HG03159 (cell line): Measurements from ENCODE around the gene RTKN2.

ENCODE experiments used
- ATAC-seq: cut with Tn5 transposase; IDR thresholded peaks from one replicate; pipeline ENCODE4 v1.9.1; 2021; ENCODE audit warnings: mild to moderate bottlenecking, moderate library complexity; ENCODE audit not compliant: unreplicated experiment

The RTKN2 gene

DNA sequence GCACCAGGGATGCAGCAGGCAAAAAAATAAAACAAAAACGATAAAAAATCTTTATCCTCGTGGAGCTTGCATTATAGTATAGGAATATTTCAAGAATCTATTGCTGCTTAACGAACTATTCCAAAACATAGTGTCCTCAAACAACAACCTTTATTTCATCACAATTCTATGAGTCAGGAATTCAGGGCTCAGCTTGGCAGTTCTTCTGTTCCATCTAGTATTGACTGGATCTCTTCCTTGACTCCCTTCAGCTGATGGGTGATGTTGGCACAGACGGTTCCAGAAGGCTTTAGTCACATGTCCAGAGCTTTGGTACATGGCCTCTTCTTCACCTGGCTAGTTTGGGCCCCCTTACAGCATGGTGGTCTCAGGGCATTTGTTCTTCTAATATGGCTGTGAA lies 88.0 kb downstream of the RTKN2 start:
- ATAC-seq: no peak

GRCh38 chr10:62178568-62178967 lies 90.1 kb downstream of the RTKN2 start:
- no peak for ATAC-seq

- ATAC-seq: no peak
These were observed 91.5 kb downstream of the RTKN2 start for GRCh38 chr10:62177111-62177510.

DNA sequence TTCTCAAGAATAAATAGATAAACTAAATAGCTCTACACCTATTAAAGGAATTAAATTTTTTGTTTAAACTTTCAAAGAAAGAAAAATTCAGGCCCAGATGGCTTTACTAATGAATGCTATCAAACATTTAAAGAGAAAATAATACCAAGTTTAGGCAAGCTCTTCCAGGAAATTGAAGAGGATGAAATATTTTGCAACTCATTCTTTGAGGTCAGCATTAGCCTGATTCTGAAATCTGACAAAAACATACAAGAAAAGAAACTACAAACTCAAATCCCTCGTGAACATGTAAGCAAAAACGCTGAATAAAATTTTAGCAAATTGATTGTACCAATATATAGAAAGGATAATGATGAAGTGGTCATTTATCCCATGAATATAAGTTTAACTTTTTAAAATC lies 93.4 kb downstream of the RTKN2 start:
- ATAC-seq: no peak

DNA sequence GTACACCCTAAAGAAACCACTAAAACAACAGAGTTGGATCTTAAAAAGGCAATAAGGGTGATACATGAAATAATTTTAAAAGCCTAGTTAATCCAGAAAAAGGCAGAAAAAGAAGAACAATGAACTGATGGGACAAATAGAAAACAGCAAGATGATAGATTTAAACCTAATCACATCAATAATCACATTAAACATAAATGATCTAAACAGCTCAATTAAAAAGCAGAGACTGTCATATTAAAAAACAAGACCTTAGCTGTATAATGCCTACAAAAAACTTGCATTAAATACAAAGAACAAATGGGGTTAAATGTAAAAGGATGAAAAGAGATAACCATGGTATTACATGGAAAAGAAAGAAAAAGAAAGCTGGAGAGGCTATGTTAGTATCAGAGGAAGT lies 96.2 kb downstream of the RTKN2 start:
- no peak for ATAC-seq

GRCh38 chr10:62171791-62172190 lies 96.9 kb downstream of the RTKN2 start:
- ATAC-seq: no peak

- no peak for ATAC-seq
These were observed 97.9 kb downstream of the RTKN2 start for GRCh38 chr10:62170732-62171131.

DNA sequence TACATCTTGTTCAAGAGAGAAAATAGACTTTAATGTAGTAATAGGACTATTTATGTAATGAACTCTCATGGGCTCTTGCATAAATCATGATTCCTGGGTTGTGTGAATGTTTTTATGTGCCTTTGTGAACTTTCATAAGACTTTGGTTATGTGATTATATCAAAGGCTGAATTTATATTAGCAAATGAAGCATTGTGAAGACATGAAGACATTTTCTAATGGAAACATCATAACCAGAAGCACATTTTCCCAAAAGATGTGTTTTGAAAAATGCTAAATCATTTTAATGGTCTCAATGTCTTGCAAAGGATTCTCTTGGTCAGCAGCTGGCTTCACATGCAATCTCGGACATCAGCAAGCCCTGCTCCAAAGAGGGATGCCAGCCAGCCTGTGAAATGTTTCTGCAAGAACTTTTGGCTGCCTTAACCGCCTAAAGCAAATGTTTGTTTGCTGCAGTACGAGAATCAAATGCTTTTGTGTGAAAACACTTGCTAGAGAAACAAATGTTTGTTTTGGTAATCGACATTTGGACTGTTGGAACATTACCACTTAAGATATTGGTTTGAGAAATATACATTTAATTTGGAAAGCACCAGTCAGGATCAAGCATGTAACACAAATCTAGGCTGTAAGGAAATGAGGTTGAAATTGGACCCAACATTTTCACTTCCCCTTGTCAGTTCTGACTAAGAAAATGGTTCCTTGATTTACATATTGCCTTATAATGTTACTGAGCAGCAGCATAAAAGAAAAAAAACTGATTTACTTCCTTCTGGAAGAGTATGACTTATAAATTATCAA lies 102.1 kb downstream of the RTKN2 start:
- ATAC-seq: peak; percentile 99

- ATAC-seq: no peak
These were observed 102.8 kb downstream of the RTKN2 start for GRCh38 chr10:62165803-62166202.

- ATAC-seq: no peak
These were observed 105.6 kb downstream of the RTKN2 start for GRCh38 chr10:62163024-62163423.

DNA sequence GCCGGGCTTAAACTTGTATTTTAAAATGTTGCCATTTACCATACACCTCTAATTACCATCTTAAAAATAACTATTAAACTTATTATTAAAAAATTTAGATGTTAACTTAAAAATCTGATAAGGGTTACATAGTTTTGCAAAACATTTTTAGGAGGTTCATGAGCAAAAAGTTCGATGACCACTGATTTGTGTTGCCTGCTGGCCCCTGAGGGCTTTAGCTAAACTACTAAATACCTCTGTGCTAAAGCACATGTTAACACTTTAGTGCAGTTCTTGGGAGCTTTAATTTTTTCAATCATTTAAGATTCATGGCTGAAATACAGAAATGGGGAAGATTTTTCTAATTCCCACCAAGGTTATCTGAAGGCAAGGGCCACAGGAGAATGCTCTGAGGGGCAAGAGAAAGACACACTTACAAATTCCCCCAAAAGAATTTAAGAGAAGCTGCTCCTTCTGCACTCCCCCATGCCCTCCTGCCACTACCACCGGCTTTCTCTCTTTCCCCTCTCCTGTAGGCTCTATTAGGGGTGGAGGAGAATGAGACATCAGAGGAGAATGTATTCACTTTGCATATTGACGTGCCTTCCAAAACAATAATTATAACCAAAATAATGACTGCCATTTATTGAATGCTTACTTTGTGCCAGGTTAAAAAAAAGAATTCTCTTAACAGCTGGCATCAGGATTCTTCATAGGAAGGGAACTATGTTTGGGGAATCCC lies 106.2 kb downstream of the RTKN2 start:
- no peak for ATAC-seq

GRCh38 chr10:62159351-62159750 lies 109.3 kb downstream of the RTKN2 start:
- ATAC-seq: no peak

DNA sequence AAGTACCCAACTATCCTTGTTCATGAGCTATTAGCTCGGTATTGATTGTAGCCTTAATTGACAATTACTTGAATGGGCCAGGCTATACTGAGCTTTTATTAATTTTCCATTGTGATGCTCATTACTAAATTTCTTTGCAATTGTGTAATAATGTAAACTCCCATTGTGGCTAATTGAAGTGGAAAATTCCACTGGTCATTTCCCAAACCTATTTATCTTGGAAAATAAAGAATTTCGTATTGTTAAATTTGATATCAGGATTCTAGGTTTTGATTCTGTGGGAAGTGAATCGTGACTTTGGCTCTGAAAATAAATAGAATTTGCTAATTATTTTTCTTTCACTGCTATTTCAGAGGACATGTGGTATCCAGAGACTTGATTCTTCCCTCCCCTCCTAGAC lies 111.0 kb downstream of the RTKN2 start:
- no peak for ATAC-seq

DNA sequence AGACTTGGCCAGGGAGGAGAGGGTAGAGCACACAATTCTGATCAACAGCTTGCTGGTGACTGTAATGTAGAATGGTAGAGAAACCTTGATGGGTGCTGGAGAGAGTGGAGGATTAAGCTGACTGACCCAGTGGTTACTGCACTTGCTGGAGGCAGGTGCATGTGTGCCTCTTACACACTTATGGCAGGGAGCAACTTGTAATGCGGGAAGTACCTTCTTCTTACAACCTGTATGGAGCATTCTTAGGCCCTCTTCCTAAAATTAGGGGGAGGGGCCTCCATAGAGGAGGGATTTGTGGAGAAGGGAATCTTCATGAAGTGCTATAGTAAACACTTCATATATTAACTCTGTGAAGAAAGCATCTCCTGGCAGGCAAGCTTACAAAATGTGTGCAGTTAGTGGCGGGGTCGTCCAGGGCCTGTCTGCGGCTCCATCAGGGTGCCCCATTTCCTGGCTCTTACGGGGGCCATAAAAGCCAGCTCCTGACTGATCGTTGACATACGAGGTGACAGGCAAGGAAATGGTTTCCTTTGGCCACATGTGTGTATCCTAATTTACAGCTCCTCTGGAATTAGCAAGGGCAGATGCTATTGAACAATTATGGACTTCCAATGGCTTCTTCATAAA lies 113.5 kb downstream of the RTKN2 start:
- ATAC-seq: no peak

- ATAC-seq: no peak
These were observed 114.4 kb downstream of the RTKN2 start for GRCh38 chr10:62154231-62154630.

- ATAC-seq: no peak
These were observed 115.5 kb downstream of the RTKN2 start for GRCh38 chr10:62153191-62153590.

- ATAC-seq: no peak
These were observed 119.0 kb downstream of the RTKN2 start for GRCh38 chr10:62149621-62150020.

DNA sequence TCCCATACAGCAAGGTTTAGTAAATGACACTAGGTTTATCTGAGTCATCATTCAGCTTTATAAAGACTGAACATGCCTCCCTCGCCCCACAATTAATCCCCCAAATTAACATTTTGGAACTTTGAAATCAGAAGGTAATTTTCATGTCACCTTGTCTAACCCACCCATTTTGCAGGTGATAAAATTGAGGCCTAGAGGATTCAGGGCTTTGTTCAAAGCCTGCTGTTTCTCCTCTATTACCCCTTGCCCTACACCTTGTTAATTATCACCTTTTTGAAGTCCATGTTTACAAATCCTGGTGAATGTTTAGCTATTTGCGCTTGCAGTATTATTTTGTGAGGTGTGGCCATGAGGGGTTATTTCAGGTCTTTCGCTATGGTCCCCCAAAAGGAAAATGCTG lies 120.5 kb downstream of the RTKN2 start:
- ATAC-seq: no peak

GRCh38 chr10:62147425-62147824 lies 121.2 kb downstream of the RTKN2 start:
- no peak for ATAC-seq

DNA sequence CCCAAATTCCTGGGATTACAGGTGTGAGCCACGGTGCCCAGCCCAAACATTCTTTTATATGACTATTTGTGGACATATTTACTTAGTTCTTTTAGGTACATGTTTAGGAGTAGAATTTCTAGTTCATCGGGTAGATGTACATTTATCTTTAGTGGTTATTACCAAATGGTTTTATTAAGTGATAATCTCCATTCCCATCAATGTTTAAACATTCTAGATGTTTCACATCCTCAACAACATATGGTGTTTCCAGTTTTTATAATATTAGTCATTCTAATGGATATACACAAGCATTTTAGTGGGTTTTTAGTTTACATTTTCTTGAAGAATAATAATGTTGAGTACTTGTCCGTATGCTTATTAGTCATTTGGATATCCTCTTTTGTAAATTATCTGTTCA lies 131.7 kb downstream of the RTKN2 start:
- no peak for ATAC-seq

DNA sequence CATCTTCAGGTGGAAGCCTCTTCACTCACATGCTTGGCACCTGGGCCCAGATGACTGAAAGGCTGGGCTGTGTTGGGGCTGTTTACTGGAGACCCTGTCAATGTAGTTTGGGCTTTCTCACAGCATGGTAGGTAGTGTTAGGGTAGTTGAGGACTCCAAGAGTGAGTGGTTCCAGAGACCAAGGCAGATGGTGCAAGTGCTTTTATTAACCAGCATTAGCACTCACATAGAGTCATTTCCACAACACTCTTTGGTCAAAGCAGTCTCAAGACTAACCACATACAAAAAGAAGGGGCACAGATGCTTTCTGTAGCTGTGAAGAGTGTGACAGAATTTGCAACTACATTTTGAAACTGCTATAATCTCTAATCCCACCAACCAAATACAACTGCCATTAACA lies 135.0 kb downstream of the RTKN2 start:
- ATAC-seq: peak; percentile 85
